H9 (cell line): ENCODE measurements around the gene A1BG. TPM values are rescaled to one million over a fixed set of nuclear protein-coding genes. Genes with fewer than 3 reads are reported as not detected.
A peak's percentile ranks its signal among the peaks of the same experiment; 100 is the strongest.

Experiments used
- DNase-seq: peaks from one replicate; pipeline ENCODE4 v3.0.0-alpha.2; 2017
- H2AFZ ChIP-seq: one replicate; pipeline ENCODE4 v1.6.1; 2013; ENCODE audit warnings: mild to moderate bottlenecking, low read length, control low read depth, moderate library complexity
- H2AK5ac ChIP-seq: 2 replicates; pipeline ENCODE4 v1.6.1; 2013; ENCODE audit warnings: low read length, control low read depth, mixed read lengths; ENCODE audit not compliant: insufficient read length
- H2BK120ac ChIP-seq: one replicate; pipeline ENCODE4 v1.6.1; 2013; ENCODE audit warnings: low read depth, mild to moderate bottlenecking, low read length, control low read depth, inconsistent platforms; ENCODE audit not compliant: poor library complexity, severe bottlenecking
- H2BK12ac ChIP-seq: 2 replicates; pipeline ENCODE4 v1.6.1; 2013; ENCODE audit warnings: low read length, control low read depth, mixed read lengths, low read depth; ENCODE audit not compliant: insufficient read length
- H2BK15ac ChIP-seq: 2 replicates; pipeline ENCODE4 v1.6.1; 2013; ENCODE audit warnings: low read depth, low read length, control low read depth
- H2BK20ac ChIP-seq: one replicate; pipeline ENCODE4 v1.6.1; 2013; ENCODE audit warnings: low read depth, mild to moderate bottlenecking, low read length, control low read depth, inconsistent platforms; ENCODE audit not compliant: poor library complexity, severe bottlenecking
- H2BK5ac ChIP-seq: 2 replicates; pipeline ENCODE4 v1.6.1; 2013; ENCODE audit warnings: low read length, control low read depth, mixed read lengths; ENCODE audit not compliant: insufficient read length
- H3K14ac ChIP-seq: 2 replicates; pipeline ENCODE4 v1.6.1; 2013; ENCODE audit warnings: low read length, control low read depth; ENCODE audit not compliant: insufficient read depth
- H3K18ac ChIP-seq: 2 replicates; pipeline ENCODE4 v1.6.1; 2013; ENCODE audit warnings: low read depth, mild to moderate bottlenecking, mixed read lengths, low read length, control low read depth; ENCODE audit not compliant: insufficient read length
- H3K23ac ChIP-seq: 2 replicates; pipeline ENCODE4 v1.6.1; 2013; ENCODE audit warnings: low read length, control low read depth, mixed read lengths, low read depth; ENCODE audit not compliant: insufficient read length
- H3K23me2 ChIP-seq: 2 replicates; pipeline ENCODE4 v1.6.1; 2013; ENCODE audit warnings: low read depth, mild to moderate bottlenecking, mixed read lengths, low read length, control low read depth; ENCODE audit not compliant: insufficient read length, poor library complexity, severe bottlenecking
- H3K27ac ChIP-seq: 2 replicates; pipeline ENCODE4 v1.5.1; 2013; ENCODE audit warnings: low read length, control low read depth, mixed read lengths, low read depth; ENCODE audit not compliant: insufficient read length
- H3K27me3 ChIP-seq: 2 replicates; pipeline ENCODE4 v1.6.1; 2013; ENCODE audit warnings: low read length, control low read depth, inconsistent platforms; ENCODE audit not compliant: insufficient read depth
- H3K4ac ChIP-seq: 2 replicates; pipeline ENCODE4 v1.6.1; 2013; ENCODE audit warnings: low read depth, mild to moderate bottlenecking, control low read depth, inconsistent platforms, low read length, moderate library complexity
- H3K4me1 ChIP-seq: 2 replicates; pipeline ENCODE4 v1.6.1; 2013; ENCODE audit warnings: low read length, control low read depth, inconsistent platforms; ENCODE audit not compliant: insufficient read depth
- H3K4me2 ChIP-seq: 2 replicates; pipeline ENCODE4 v1.6.1; 2013; ENCODE audit warnings: low read length, control low read depth, mixed read lengths; ENCODE audit not compliant: insufficient read length, insufficient read depth
- H3K56ac ChIP-seq: 2 replicates; pipeline ENCODE4 v1.6.1; 2013; ENCODE audit warnings: low read depth, mild to moderate bottlenecking, mixed read lengths, low read length, control low read depth; ENCODE audit not compliant: insufficient read length
- H3K79me1 ChIP-seq: 2 replicates; pipeline ENCODE4 v1.6.1; 2013; ENCODE audit warnings: low read depth, mild to moderate bottlenecking, moderate library complexity, low read length, control low read depth, inconsistent platforms; ENCODE audit not compliant: insufficient read depth, poor library complexity, severe bottlenecking
- H3K79me2 ChIP-seq: 2 replicates; pipeline ENCODE4 v1.6.1; 2013; ENCODE audit warnings: low read length, control low read depth, inconsistent platforms; ENCODE audit not compliant: insufficient read depth
- H3K9ac ChIP-seq: 2 replicates; pipeline ENCODE4 v1.6.1; 2013; ENCODE audit warnings: low read length, control low read depth, mixed read lengths; ENCODE audit not compliant: insufficient read length; ENCODE audit errors: extremely low read depth
- H3K9me3 ChIP-seq: one replicate; pipeline ENCODE4 v1.6.1; 2013; ENCODE audit warnings: low read depth, low read length, inconsistent platforms; ENCODE audit not compliant: control insufficient read depth
- H3T11ph ChIP-seq: one replicate; pipeline ENCODE4 v1.6.1; 2013; ENCODE audit warnings: mild to moderate bottlenecking, low read length, control low read depth, inconsistent platforms
- H4K20me1 ChIP-seq: one replicate; pipeline ENCODE4 v1.6.1; 2013; ENCODE audit not compliant: control insufficient read depth, insufficient read length, insufficient read depth
- H4K5ac ChIP-seq: 2 replicates; pipeline ENCODE4 v1.6.1; 2013; ENCODE audit warnings: low read depth, mild to moderate bottlenecking, mixed read lengths, low read length, control low read depth; ENCODE audit not compliant: insufficient read length
- H4K8ac ChIP-seq: replicated peaks from 2 replicates; pipeline ENCODE4 v1.6.1; 2013; ENCODE audit warnings: low read length, control low read depth, mixed read lengths, low read depth; ENCODE audit not compliant: insufficient read length
- H4K91ac ChIP-seq: 2 replicates; pipeline ENCODE4 v1.6.1; 2013; ENCODE audit warnings: low read depth, mild to moderate bottlenecking, moderate library complexity, mixed read lengths, low read length, control low read depth; ENCODE audit not compliant: insufficient read length
- H3K27ac Mint-ChIP-seq, 3 experiments: 2 replicates in 2 of 3; 3 replicates in 1 of 3; pipeline ENCODE4 v1.8.0; 2020 to 2021; ENCODE audit warnings: mixed read lengths in 3 of 3, mild to moderate bottlenecking in 1 of 3, moderate library complexity in 1 of 3
- H3K27me3 Mint-ChIP-seq: 2 replicates; pipeline ENCODE4 v1.8.0; 2021; ENCODE audit warnings: low read depth, mild to moderate bottlenecking, moderate library complexity, mixed read lengths
- H3K36me3 Mint-ChIP-seq, 3 experiments: 2 replicates in 2 of 3; 3 replicates in 1 of 3; pipeline ENCODE4 v1.8.0; 2020 to 2021; ENCODE audit warnings: low read depth in 3 of 3, mixed read lengths in 3 of 3; ENCODE audit not compliant: insufficient read depth in 1 of 3
- H3K4me1 Mint-ChIP-seq, 2 experiments: 2 replicates each; pipeline ENCODE4 v1.8.0; 2020; ENCODE audit warnings: mixed read lengths in 2 of 2
- H3K4me3 Mint-ChIP-seq, 2 experiments: 2 replicates in 1 of 2; 3 replicates in 1 of 2; pipeline ENCODE4 v1.8.0; 2020 to 2021; ENCODE audit warnings: mild to moderate bottlenecking in 2 of 2, mixed read lengths in 2 of 2, moderate library complexity in 1 of 2
- H3K9me3 Mint-ChIP-seq, 2 experiments: 2 replicates in 1 of 2; 3 replicates in 1 of 2; pipeline ENCODE4 v1.8.0; 2020; ENCODE audit warnings: mild to moderate bottlenecking in 2 of 2, mixed read lengths in 2 of 2, moderate library complexity in 1 of 2
- CTCF ChIP-seq: fragments of 200-600 bp; sonication (generic); conservative IDR thresholded peaks from 3 replicates; pipeline ENCODE4 v1.8.0; 2021; ENCODE audit warnings: antibody characterized with exemption, mild to moderate bottlenecking
- WGBS: extraction: QIAGEN DNeasy Blood & Tissue Kit; methylation state at CpG from one replicate; pipeline ENCODE4 v1.1.7; 2013; ENCODE audit warnings: missing lambda C conversion rate, low lambda C conversion rate, mixed read lengths; ENCODE audit not compliant: insufficient read length; ENCODE audit errors: extremely low coverage; 5-methylcytosine and 5-hydroxymethylcytosine counted together
- total RNA-seq: library from RNA; stranded (reverse); gene quantifications from 2 replicates; pipeline ENCODE4 v1.2.1, GENCODE V29; 2021

The A1BG gene
- total RNA-seq, 1 experiment from 2014 or later, result 17.4 TPM

GRCh38 chr19:58345558-58345957 is 7.7 kb downstream of the A1BG start:
- Histone ChIP-seq H3K4ac (no peak overlapping the region), H3K23me2 (peaks cover 4% of the 10 kb centered on the region), H3T11ph (no peak overlapping the region), H4K91ac (no peak overlapping the region), H3K79me2 (no peaks in the 10 kb centered on the region), H3K27ac (no peak overlapping the region), H3K4me1 (no peaks in the 10 kb centered on the region), H2BK15ac (no peak overlapping the region), H4K5ac (no peak overlapping the region), H3K9ac (no peak overlapping the region), H2BK120ac (no peak overlapping the region), H3K56ac (no peak overlapping the region), H3K23ac (no peak overlapping the region), H2AK5ac (no peak overlapping the region), H4K8ac (no peak overlapping the region), H2BK5ac (no peak overlapping the region), H3K27me3 (no peaks in the 10 kb centered on the region), H2BK12ac (no peak overlapping the region), H2BK20ac (no peak overlapping the region), H3K9me3 (no peaks in the 10 kb centered on the region), H3K79me1 (no peaks in the 10 kb centered on the region), H3K18ac (no peak overlapping the region), H4K20me1 (no peaks in the 10 kb centered on the region), H3K14ac (no peak overlapping the region), H2AFZ (no peak overlapping the region), H3K4me2 (no peak overlapping the region)
- WGBS, result no CpG with 5 or more reads among the region's 5 CpGs
- DNase-seq, result no peak
- peak overlapping the region in 1 of 2 experiments; percentile 97; a peak in 2 of 5 replicates for H3K4me3 Mint-ChIP-seq
- H3K27ac Mint-ChIP-seq, result no peak overlapping the region
- H3K9me3 Mint-ChIP-seq, result no peaks in the 10 kb centered on the region
- H3K36me3 Mint-ChIP-seq, result peaks cover 0 to 4% (median 3%) of the 10 kb centered on the region in 3 experiments; a peak in 5 of 7 replicates
- TF ChIP-seq CTCF, result no peak
- peaks cover 0 to 6% of the 10 kb centered on the region in 2 experiments; a peak in 2 of 4 replicates for H3K4me1 Mint-ChIP-seq
- peaks cover 8% of the 10 kb centered on the region for H3K27me3 Mint-ChIP-seq
